ENCODE measurements around the gene EFCAB6. TPM values are rescaled to one million over a fixed set of nuclear protein-coding genes. Genes with fewer than 3 reads are reported as not detected.

EFCAB6 gene
- polyA plus RNA-seq, 12 donors = 0.58 to 1.6 (median 1.2) TPM; not detected in 2

DNA sequence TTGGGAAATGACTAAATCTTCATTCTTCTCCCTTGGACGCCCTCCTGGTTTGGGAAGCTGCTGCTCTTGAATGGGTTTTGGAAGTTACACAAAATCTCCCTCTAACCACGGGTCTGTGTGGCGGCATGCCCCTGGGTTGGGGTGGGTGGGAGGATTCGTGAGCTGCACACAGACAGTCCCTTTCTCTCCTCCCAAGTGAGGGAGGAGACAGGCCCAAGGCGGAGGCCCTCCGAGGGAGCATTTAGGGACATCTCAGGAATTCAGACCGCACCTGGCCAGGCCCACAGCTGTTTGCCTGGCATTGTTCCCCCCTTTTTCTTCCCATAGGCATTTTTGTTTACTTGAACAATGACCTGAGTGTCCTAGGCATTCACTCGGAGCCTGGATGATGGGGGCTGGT, 306.2 kb downstream of the EFCAB6 start:
- DNase-seq = no peak

DNA sequence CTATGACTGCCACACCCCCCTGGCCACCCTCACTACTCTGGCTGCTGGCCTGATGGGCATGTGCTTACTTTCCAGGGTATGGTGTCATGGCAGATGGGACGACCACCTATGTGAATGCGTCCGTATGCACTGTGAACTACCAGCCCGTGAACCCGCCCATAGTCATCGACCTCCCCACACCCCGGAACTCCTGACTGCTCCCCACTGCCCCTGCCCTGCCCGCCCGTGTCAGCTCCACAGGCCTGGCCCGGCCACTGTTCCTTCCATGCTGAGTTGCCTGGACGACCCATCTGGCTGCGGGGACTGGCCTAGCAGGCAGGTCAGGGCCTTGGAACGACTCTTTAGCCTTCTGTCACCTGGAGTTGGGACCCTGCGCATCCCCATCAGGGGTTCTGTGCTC, 306.7 kb downstream of the EFCAB6 start:
- no peak for DNase-seq

DNA sequence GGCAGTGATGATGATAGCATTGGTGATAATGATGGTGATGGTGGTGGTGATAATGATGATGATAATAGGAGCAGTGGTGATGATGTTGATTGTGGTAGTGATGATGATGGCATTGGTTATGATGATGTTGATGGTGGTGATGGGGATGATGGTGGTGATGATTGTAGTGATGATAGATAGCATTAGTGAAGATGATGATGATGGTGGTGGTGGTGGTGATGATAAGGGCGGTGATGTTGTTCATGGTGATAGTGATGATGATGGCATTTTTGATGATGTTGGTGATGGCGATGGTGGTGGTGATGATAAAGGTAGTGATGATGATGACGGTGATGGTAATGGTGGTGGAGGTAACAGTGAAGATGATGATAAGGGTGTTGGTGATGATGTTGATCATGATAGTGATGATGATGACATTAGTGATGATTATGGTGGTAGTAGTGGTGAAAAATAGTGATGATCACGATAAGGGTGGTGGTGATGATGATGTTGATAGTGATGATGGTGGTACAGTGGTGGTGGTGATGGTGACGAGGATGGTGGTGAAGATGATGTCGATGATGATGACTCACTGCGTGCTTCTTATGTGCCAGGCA, 307.3 kb downstream of the EFCAB6 start:
- no peak for DNase-seq

DNA sequence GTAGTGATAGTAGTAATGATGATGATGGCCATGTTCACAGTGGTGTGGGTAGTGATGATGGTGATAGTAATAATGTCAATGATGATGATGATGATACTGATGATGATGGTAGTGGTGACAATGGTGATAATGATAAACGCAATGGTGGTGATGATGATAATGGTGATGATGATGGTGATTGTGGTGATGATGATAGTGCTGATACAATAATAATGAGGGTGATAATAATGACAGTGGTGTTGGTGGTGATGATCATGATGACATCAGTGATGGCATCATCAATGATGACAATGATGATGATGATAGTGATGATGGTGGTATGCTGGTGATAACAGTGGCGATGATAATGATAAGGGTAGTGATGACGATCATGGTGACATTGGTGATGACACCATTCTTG, 308.0 kb downstream of the EFCAB6 start:
- DNase-seq = no peak

- DNase-seq = no peak
Observed at GRCh38 chr22:43502306-43502874, 309.7 kb downstream of the EFCAB6 start.

DNA sequence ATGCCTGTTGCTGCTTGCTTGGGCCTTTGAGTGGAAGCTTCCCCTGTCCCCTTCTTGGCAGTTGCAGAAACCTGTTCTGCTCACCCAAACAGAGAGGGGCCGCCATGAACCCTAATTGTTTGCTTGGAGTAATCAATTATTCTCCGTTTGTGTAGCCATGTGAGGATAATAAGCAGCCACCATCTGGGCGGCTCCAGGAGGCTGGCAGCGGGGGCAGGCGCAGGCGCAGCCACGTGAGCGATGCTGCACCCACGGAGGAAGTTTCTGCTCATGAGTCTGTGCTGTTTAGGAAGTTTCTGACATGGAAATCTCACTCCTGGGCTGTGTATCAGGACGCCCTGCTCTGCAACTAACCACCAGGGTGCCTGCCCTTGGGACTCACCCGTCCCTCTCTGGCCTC, 310.2 kb downstream of the EFCAB6 start:
- no peak for DNase-seq

- no peak for DNase-seq
Observed at GRCh38 chr22:43500792-43501785, 311.0 kb downstream of the EFCAB6 start.

- DNase-seq = no peak
Observed at GRCh38 chr22:43498856-43499253, 313.2 kb downstream of the EFCAB6 start.

GRCh38 chr22:43497956-43498855, 313.9 kb downstream of the EFCAB6 start:
- no peak for DNase-seq

- no peak for DNase-seq
Observed at GRCh38 chr22:43493297-43493696, 318.8 kb downstream of the EFCAB6 start.

- no peak for DNase-seq
Observed at GRCh38 chr22:43491737-43492136, 320.4 kb downstream of the EFCAB6 start.

GRCh38 chr22:43491177-43491576, 320.9 kb downstream of the EFCAB6 start:
- no peak for DNase-seq

DNA sequence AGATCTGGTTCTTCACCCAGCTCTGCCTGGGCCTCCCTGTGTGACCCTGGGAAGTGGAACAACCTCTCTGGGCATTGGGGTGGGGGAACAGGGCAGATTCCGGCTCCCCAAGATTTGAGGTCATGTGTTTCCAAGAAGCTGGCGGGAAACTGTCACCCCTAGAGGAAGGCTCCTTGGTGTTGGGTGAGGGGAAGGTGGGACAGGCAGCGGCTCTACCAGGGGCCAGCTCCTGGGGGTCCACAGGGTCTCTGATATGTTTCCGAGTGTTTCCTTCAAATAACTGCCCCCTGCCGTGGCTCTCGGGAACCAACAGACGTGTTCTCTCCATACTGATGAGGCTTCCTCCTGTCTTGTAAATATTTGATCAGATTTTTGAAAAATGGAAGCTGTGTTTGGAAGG, 321.8 kb downstream of the EFCAB6 start:
- no peak for DNase-seq

DNA sequence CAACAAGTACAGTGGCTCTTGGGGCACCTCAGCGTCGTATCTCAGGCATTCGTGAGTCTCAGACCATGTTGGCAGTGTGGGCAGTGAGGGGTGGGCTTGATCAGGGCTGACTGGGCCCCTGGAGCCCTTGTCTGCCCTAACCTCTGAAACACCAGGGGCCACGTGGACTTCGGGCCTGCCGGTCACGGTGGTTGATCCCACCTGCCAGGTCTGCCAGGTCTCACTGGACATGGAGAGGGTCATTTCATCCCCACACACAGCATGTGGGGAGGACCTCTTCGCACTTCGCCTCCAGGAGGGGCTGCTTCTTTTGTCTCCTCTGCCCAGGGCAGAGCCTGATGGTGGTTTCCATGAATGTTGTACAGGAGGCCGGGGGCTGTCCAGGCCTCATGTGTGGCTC, 323.2 kb downstream of the EFCAB6 start:
- no peak for DNase-seq

- DNase-seq = peak; percentile 28
Observed at GRCh38 chr22:43488031-43488866, 323.9 kb downstream of the EFCAB6 start.

GRCh38 chr22:43487311-43488030, 324.6 kb downstream of the EFCAB6 start:
- no peak for DNase-seq

GRCh38 chr22:43485502-43486089, 326.5 kb downstream of the EFCAB6 start:
- DNase-seq = no peak

GRCh38 chr22:43484227-43484626, 327.9 kb downstream of the EFCAB6 start:
- DNase-seq = no peak

- no peak for DNase-seq
Observed at GRCh38 chr22:43483669-43484068, 328.4 kb downstream of the EFCAB6 start.

- no peak for DNase-seq
Observed at GRCh38 chr22:43483266-43483665, 328.8 kb downstream of the EFCAB6 start.
